IMR-90 (cell line): ENCODE results near the gene PPAN. TPM values are rescaled to one million over a fixed set of nuclear protein-coding genes. Genes with fewer than 3 reads are reported as not detected.

Source experiments
- ATAC-seq: fragments of 200-7000 bp; cut with Tn5 transposase; 2 replicates; pipeline ENCODE4 v1.9.1; 2020; ENCODE audit warnings: low read depth, mild to moderate bottlenecking, moderate library complexity
- BruUV-seq: library from RNA; stranded (reverse); fragments of 400-500 nt; replicated peaks from 2 replicates; lab custom pipeline; 2021; lab: Mats Ljungman, UMichigan
- CTCF ChIA-PET: fragments of 300-600 bp; formaldehyde crosslinking; extraction: SDS; loops from one replicate; lab custom pipeline; 2021; ENCODE audit warnings: antibody characterized with exemption; lab: Yijun Ruan, JAX
- POLR2A ChIA-PET: fragments of 300-600 bp; sonication (Branson Sonifier 250); formaldehyde crosslinking; loops from one replicate; lab custom pipeline; 2022; ENCODE audit warnings: antibody characterized with exemption; ENCODE audit not compliant: unreplicated experiment; lab: Charles Lee
- DNase-seq: peaks from one replicate; pipeline ENCODE4 v3.0.0; 2013
- H2AFZ ChIP-seq: replicated peaks from 2 replicates; pipeline ENCODE3; 2013; ENCODE audit warnings: low read length, mild to moderate bottlenecking; ENCODE audit not compliant: poor library complexity
- H2AK5ac ChIP-seq: 2 replicates; pipeline ENCODE4 v1.6.1; 2013; ENCODE audit warnings: low read depth, low read length, inconsistent platforms
- H2AK9ac ChIP-seq: replicated peaks from 2 replicates; pipeline ENCODE3; 2013; ENCODE audit warnings: mild to moderate bottlenecking, low read depth, low read length, moderate library complexity; ENCODE audit not compliant: poor library complexity
- H2BK120ac ChIP-seq: 2 replicates; pipeline ENCODE4 v1.6.1; 2013; ENCODE audit warnings: low read depth, low read length, inconsistent platforms
- H2BK15ac ChIP-seq: 3 replicates; pipeline ENCODE4 v1.6.1; 2013; ENCODE audit warnings: low read depth, low read length, inconsistent platforms
- H2BK20ac ChIP-seq: 2 replicates; pipeline ENCODE4 v1.6.1; 2013; ENCODE audit warnings: low read depth, mild to moderate bottlenecking, inconsistent platforms, low read length, moderate library complexity
- H2BK5ac ChIP-seq: 2 replicates; pipeline ENCODE4 v1.6.1; 2013; ENCODE audit warnings: mild to moderate bottlenecking, low read depth, low read length, inconsistent platforms; ENCODE audit not compliant: poor library complexity, severe bottlenecking
- H3K14ac ChIP-seq: replicated peaks from 2 replicates; pipeline ENCODE4 v1.6.1; 2013; ENCODE audit warnings: low read depth, low read length, inconsistent platforms
- H3K18ac ChIP-seq: 2 replicates; pipeline ENCODE4 v1.6.1; 2013; ENCODE audit warnings: low read depth, low read length, control low read depth
- H3K23ac ChIP-seq: 2 replicates; pipeline ENCODE4 v1.6.1; 2013; ENCODE audit warnings: low read depth, low read length, inconsistent platforms
- H3K27ac ChIP-seq: 2 replicates; pipeline ENCODE4 v1.5.1; 2013; ENCODE audit warnings: mild to moderate bottlenecking, control low read depth, low read length; ENCODE audit not compliant: insufficient read depth
- H3K27me3 ChIP-seq: 2 replicates; pipeline ENCODE4 v1.6.1; 2013; ENCODE audit warnings: low read length; ENCODE audit not compliant: control insufficient read depth, insufficient read depth
- H3K36me3 ChIP-seq: 2 replicates; pipeline ENCODE4 v1.6.1; 2013; ENCODE audit warnings: low read length, mixed read lengths; ENCODE audit not compliant: control insufficient read depth, insufficient read depth
- H3K4ac ChIP-seq: 2 replicates; pipeline ENCODE4 v1.6.1; 2013; ENCODE audit warnings: low read depth, low read length, inconsistent platforms
- H3K4me1 ChIP-seq: 2 replicates; pipeline ENCODE4 v1.6.1; 2013; ENCODE audit warnings: low read length, mixed read lengths; ENCODE audit not compliant: control insufficient read depth, insufficient read depth
- H3K4me2 ChIP-seq: 2 replicates; pipeline ENCODE4 v1.6.1; 2013; ENCODE audit warnings: low read depth, mild to moderate bottlenecking, control low read depth, low read length, moderate library complexity
- H3K4me3 ChIP-seq: 2 replicates; pipeline ENCODE4 v1.5.1; 2013; ENCODE audit warnings: low read depth, mild to moderate bottlenecking, control low read depth, low read length, moderate library complexity; ENCODE audit not compliant: insufficient read depth
- H3K56ac ChIP-seq: 2 replicates; pipeline ENCODE4 v1.6.1; 2013; ENCODE audit warnings: low read length, inconsistent platforms; ENCODE audit not compliant: insufficient read depth; ENCODE audit errors: extremely low read depth
- H3K79me1 ChIP-seq, 2 experiments: 2 replicates each; pipeline ENCODE4 v1.6.1; 2013; ENCODE audit warnings: low read length in 2 of 2, inconsistent platforms in 1 of 2, low read depth in 1 of 2
- H3K9ac ChIP-seq: 2 replicates; pipeline ENCODE4 v1.6.1; 2013; ENCODE audit warnings: low read depth, low read length, control low read depth
- H3K9me1 ChIP-seq: 2 replicates; pipeline ENCODE4 v1.6.1; 2013; ENCODE audit warnings: low read length, inconsistent platforms; ENCODE audit not compliant: insufficient read depth
- H3K9me3 ChIP-seq: 2 replicates; pipeline ENCODE4 v1.6.1; 2013; ENCODE audit warnings: low read length; ENCODE audit not compliant: control insufficient read depth, insufficient read depth
- H4K20me1 ChIP-seq: 2 replicates; pipeline ENCODE4 v1.6.1; 2013; ENCODE audit warnings: low read length, inconsistent platforms; ENCODE audit not compliant: insufficient read depth
- H4K5ac ChIP-seq: 2 replicates; pipeline ENCODE4 v1.6.1; 2013; ENCODE audit warnings: mild to moderate bottlenecking, low read depth, low read length, control low read depth
- H4K8ac ChIP-seq, 2 experiments: 2 replicates each; pipeline ENCODE4 v1.6.1; 2013; ENCODE audit warnings: low read depth in 2 of 2, low read length in 2 of 2, control low read depth in 1 of 2, inconsistent platforms in 1 of 2
- H4K91ac ChIP-seq: 2 replicates; pipeline ENCODE4 v1.6.1; 2013; ENCODE audit warnings: low read depth, low read length, inconsistent platforms; ENCODE audit not compliant: insufficient read depth
- BHLHE40 ChIP-seq: fragments of 150-350 bp; IDR thresholded peaks from 2 replicates; pipeline ENCODE4 v1.6.1; 2016; ENCODE audit warnings: mild to moderate bottlenecking, low read depth, low read length
- CEBPB ChIP-seq: IDR thresholded peaks from 2 replicates; pipeline ENCODE4 v1.6.1; 2012; ENCODE audit warnings: low read depth, low read length, improper control_type of control experiment
- CHD1 ChIP-seq: IDR thresholded peaks from 2 replicates; pipeline ENCODE4 v1.6.1; 2012; ENCODE audit warnings: low read depth, low read length, improper control_type of control experiment
- ELK1 ChIP-seq: fragments of 150-350 bp; IDR thresholded peaks from 2 replicates; pipeline ENCODE4 v1.6.1; 2016; ENCODE audit warnings: low read depth, mild to moderate bottlenecking, low read length, moderate library complexity, borderline replicate concordance
- FOS ChIP-seq: fragments of 150-350 bp; IDR thresholded peaks from 2 replicates; pipeline ENCODE4 v1.6.1; 2016; ENCODE audit warnings: low read depth, low read length
- MAFK ChIP-seq: IDR thresholded peaks from 2 replicates; pipeline ENCODE4 v1.6.1; 2012; ENCODE audit warnings: low read depth, low read length, improper control_type of control experiment
- MAZ ChIP-seq: IDR thresholded peaks from 2 replicates; pipeline ENCODE4 v1.6.1; 2012; ENCODE audit warnings: low read depth, mild to moderate bottlenecking, low read length, improper control_type of control experiment, moderate library complexity, borderline replicate concordance
- MXI1 ChIP-seq: IDR thresholded peaks from 2 replicates; pipeline ENCODE4 v1.6.1; 2012; ENCODE audit warnings: low read depth, mild to moderate bottlenecking, low read length, moderate library complexity, borderline replicate concordance
- NFE2L2 ChIP-seq: fragments of 150-350 bp; IDR thresholded peaks from 2 replicates; pipeline ENCODE4 v1.6.1; 2016; ENCODE audit warnings: low read depth, mild to moderate bottlenecking, low read length
- POLR2A ChIP-seq: IDR thresholded peaks from 2 replicates; pipeline ENCODE4 v1.6.1; 2012; ENCODE audit warnings: mild to moderate bottlenecking, low read depth, low read length
- RAD21 ChIP-seq: IDR thresholded peaks from 2 replicates; pipeline ENCODE4 v1.6.1; 2012; ENCODE audit warnings: low read length, improper control_type of control experiment
- RCOR1 ChIP-seq: IDR thresholded peaks from 2 replicates; pipeline ENCODE4 v1.6.1; 2012; ENCODE audit warnings: mild to moderate bottlenecking, low read length, improper control_type of control experiment; ENCODE audit not compliant: insufficient replicate concordance
- RFX5 ChIP-seq: IDR thresholded peaks from 2 replicates; pipeline ENCODE4 v1.8.0; 2012; ENCODE audit warnings: low read depth, mild to moderate bottlenecking, low read length, moderate library complexity
- SMC3 ChIP-seq: fragments of 150-350 bp; IDR thresholded peaks from 2 replicates; pipeline ENCODE4 v1.6.1; 2016; ENCODE audit warnings: low read depth, mild to moderate bottlenecking, antibody characterized with exemption, low read length, moderate library complexity
- whole genome bisulfite sequencing, 2 experiments: methylation state at CpG; one replicate each; pipeline versions ENCODE4 v1.1.5 to v1.1.7; 2013; ENCODE audit warnings: missing lambda C conversion rate in 2 of 2; ENCODE audit not compliant: insufficient read length in 1 of 2; ENCODE audit errors: extremely low coverage in 2 of 2; 5-methylcytosine and 5-hydroxymethylcytosine counted together
- dilution Hi-C: fragments of 300-500 bp; cut with HindIII; formaldehyde crosslinking; loops from one replicate; pipeline ENCODE4 v1.14.3; 2018; ENCODE audit warnings: low sequenced_read_pairs; ENCODE audit not compliant: unreplicated experiment
- in situ Hi-C: fragments of 300-500 bp; cut with MboI; formaldehyde crosslinking; loops from 3 replicates; pipeline ENCODE4 v1.14.3; 2019; ENCODE audit warnings: low sequenced_read_pairs, inconsistent platforms, mixed read lengths
- intact Hi-C: fragments of 100-400 bp; cut with micrococcal nuclease; formaldehyde crosslinking; loops from 2 replicates; pipeline ENCODE4 v1.10.0; 2022
- polyA plus RNA-seq, 3 experiments: library from polyadenylated mRNA; depleted of rRNA; stranded (reverse); fragments of >200 nt; gene quantifications; 2 replicates each; pipeline ENCODE4 v1.2.3, GENCODE V29; 2012; ENCODE audit warnings: low replicate concordance in 1 of 3
- total RNA-seq: library from RNA; depleted of rRNA; stranded (reverse); fragments of >200 nt; gene quantifications from 2 replicates; pipeline ENCODE4 v1.2.3, GENCODE V29; 2012
- TF ChIP-seq, protein P1 (sequence below): fragments of 150-350 bp; IDR thresholded peaks from 2 replicates; pipeline ENCODE4 v1.6.1; 2017; ENCODE audit warnings: mild to moderate bottlenecking, antibody characterized with exemption, low read length, low read depth
- TF ChIP-seq, protein P2 (sequence below): conservative IDR thresholded peaks from 2 replicates; pipeline ENCODE4 v1.5.1; 2012; ENCODE audit warnings: mild to moderate bottlenecking, low read depth, low read length, improper control_type of control experiment

PPAN gene
- total and polyA plus RNA-seq, 2 of the 4 experiments (the other 2 are of a cell fraction) = 24.0 to 41.6 TPM

GRCh38 chr19:10143681-10144080 is 37.5 kb downstream of the PPAN start:
- Histone ChIP-seq H4K8ac (no peak overlapping the region), H3K9ac (no peak overlapping the region), H3K79me1 (peaks cover 13 to 23% of the 10 kb centered on the region in 2 experiments), H3K18ac (no peak overlapping the region), H2BK20ac (no peak overlapping the region), H3K23ac (no peak overlapping the region), H2BK15ac (no peak overlapping the region), H2AK5ac (no peak overlapping the region), H2BK120ac (no peak overlapping the region), H3K4me3 (no peak overlapping the region), H3K27ac (no peak overlapping the region), H3K36me3 (peaks cover 75% of the 10 kb centered on the region), H3K56ac (no peak overlapping the region), H3K4me1 (no peaks in the 10 kb centered on the region), H3K4me2 (no peak overlapping the region), H4K5ac (no peak overlapping the region), H3K9me1 (no peaks in the 10 kb centered on the region), H4K20me1 (peaks cover 4% of the 10 kb centered on the region; the same call in 1 of the 2 replicates), H2BK5ac (no peak overlapping the region), H4K91ac (no peak overlapping the region), H3K27me3 (no peaks in the 10 kb centered on the region), H2AFZ (no peak overlapping the region), H3K14ac (no peak overlapping the region), H3K4ac (no peak overlapping the region), H3K9me3 (no peaks in the 10 kb centered on the region), H2AK9ac (peak overlapping the region; percentile 78)
- in situ Hi-C loops = no loop called here
- DNase-seq = no peak
- TF ChIP-seq MAFK (no peak), RCOR1 (no peak), MAZ (no peak), RAD21 (no peak), CEBPB (no peak), MXI1 (no peak), SMC3 (no peak), RFX5 (no peak), FOS (no peak), ELK1 (no peak), BHLHE40 (no peak), NFE2L2 (no peak), CHD1 (no peak), POLR2A (no peak)
- TF ChIP-seq, protein P1, sequence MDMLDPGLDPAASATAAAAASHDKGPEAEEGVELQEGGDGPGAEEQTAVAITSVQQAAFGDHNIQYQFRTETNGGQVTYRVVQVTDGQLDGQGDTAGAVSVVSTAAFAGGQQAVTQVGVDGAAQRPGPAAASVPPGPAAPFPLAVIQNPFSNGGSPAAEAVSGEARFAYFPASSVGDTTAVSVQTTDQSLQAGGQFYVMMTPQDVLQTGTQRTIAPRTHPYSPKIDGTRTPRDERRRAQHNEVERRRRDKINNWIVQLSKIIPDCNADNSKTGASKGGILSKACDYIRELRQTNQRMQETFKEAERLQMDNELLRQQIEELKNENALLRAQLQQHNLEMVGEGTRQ = no peak
- TF ChIP-seq, protein P2, sequence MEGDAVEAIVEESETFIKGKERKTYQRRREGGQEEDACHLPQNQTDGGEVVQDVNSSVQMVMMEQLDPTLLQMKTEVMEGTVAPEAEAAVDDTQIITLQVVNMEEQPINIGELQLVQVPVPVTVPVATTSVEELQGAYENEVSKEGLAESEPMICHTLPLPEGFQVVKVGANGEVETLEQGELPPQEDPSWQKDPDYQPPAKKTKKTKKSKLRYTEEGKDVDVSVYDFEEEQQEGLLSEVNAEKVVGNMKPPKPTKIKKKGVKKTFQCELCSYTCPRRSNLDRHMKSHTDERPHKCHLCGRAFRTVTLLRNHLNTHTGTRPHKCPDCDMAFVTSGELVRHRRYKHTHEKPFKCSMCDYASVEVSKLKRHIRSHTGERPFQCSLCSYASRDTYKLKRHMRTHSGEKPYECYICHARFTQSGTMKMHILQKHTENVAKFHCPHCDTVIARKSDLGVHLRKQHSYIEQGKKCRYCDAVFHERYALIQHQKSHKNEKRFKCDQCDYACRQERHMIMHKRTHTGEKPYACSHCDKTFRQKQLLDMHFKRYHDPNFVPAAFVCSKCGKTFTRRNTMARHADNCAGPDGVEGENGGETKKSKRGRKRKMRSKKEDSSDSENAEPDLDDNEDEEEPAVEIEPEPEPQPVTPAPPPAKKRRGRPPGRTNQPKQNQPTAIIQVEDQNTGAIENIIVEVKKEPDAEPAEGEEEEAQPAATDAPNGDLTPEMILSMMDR = no peak
- ChIA-PET CTCF (no interaction called here), POLR2A (no interaction called here)
- no peak for ATAC-seq
- dilution Hi-C loops = no loop called here
- no TSS peak for BruUV-seq
- intact Hi-C loops = no loop called here
- WGBS, 2 experiments = 94% methylated on average over 4 of the region's 11 CpGs; no CpG with 5 or more reads in 1 of the 2 experiments
